Small intestine (tissue), 7 donors: ENCODE results near the gene SHLD1. TPM values are rescaled to one million over a fixed set of nuclear protein-coding genes. Genes with fewer than 3 reads are reported as not detected.
A peak's percentile ranks its signal among the peaks of the same experiment; 100 is the strongest.

Experiments used
- DNase-seq, 2 donors: peaks; one replicate each; pipeline versions ENCODE4 v3.0.0 to v3.0.0-alpha.2; 2013
- FAIRE-seq: peaks from 2 replicates; lab custom pipeline; 2012; peaks lifted over from hg19 to GRCh38; lab: Jason Lieb, UNC
- H3K27ac ChIP-seq, 3 donors: one replicate each; pipeline ENCODE4 v1.5.1; 2013; ENCODE audit warnings: low read length in 2 of 3, mild to moderate bottlenecking in 2 of 3, control low read depth in 1 of 3, inconsistent platforms in 1 of 3, low read depth in 1 of 3, moderate library complexity in 1 of 3
- H3K27me3 ChIP-seq, 3 donors: one replicate each; pipeline ENCODE4 v1.6.1; 2013; ENCODE audit warnings: low read length in 3 of 3, inconsistent platforms in 1 of 3; ENCODE audit not compliant: control insufficient read depth in 3 of 3, insufficient read depth in 3 of 3
- H3K36me3 ChIP-seq, 3 donors: one replicate each; pipeline ENCODE4 v1.6.1; 2013; ENCODE audit warnings: low read length in 3 of 3, inconsistent platforms in 1 of 3, low read depth in 1 of 3, mild to moderate bottlenecking in 1 of 3, moderate library complexity in 1 of 3; ENCODE audit not compliant: control insufficient read depth in 3 of 3, insufficient read depth in 2 of 3
- H3K4me1 ChIP-seq, 3 donors: one replicate each; pipeline ENCODE4 v1.6.1; 2013; ENCODE audit warnings: low read length in 2 of 3, inconsistent platforms in 1 of 3, low read depth in 1 of 3, mild to moderate bottlenecking in 1 of 3, moderate library complexity in 1 of 3; ENCODE audit not compliant: control insufficient read depth in 3 of 3, insufficient read depth in 2 of 3
- H3K4me3 ChIP-seq, 3 donors: one replicate each; pipeline ENCODE4 v1.5.1; 2013; ENCODE audit warnings: low read length in 3 of 3, control low read depth in 1 of 3, inconsistent platforms in 1 of 3, low read depth in 1 of 3, mild to moderate bottlenecking in 1 of 3, moderate library complexity in 1 of 3
- H3K9me3 ChIP-seq, 2 donors: one replicate each; pipeline ENCODE4 v1.6.1; 2013; ENCODE audit warnings: low read depth in 1 of 2, low read length in 1 of 2; ENCODE audit not compliant: control insufficient read depth in 2 of 2, insufficient read depth in 1 of 2
- WGBS, 3 donors: extraction: QIAGEN DNeasy Blood & Tissue Kit; methylation state at CpG; one replicate each; pipeline ENCODE4 v1.1.7; 2013; 5-methylcytosine and 5-hydroxymethylcytosine counted together
- polyA plus RNA-seq, 4 donors: library from polyadenylated mRNA; stranded (reverse) in 3 of 4; unstranded in 1 of 4; fragments of 200-250 nt in 3 of 4; fragments of 120-200 nt in 1 of 4; gene quantifications; one replicate each; pipeline versions ENCODE4 v1.2.1 to v1.2.3, GENCODE V29; 2013
- donor health status: healthy with polysubstance abuse.
- donor health status: control.
- donor health status: control.
- donor health status: Bipolar disorder and iron deficiency.
- donor health status: healthy.

The SHLD1 gene
- polyA plus RNA-seq, 4 donors: 12.3 to 19.2 (median 17.0) TPM

DNA sequence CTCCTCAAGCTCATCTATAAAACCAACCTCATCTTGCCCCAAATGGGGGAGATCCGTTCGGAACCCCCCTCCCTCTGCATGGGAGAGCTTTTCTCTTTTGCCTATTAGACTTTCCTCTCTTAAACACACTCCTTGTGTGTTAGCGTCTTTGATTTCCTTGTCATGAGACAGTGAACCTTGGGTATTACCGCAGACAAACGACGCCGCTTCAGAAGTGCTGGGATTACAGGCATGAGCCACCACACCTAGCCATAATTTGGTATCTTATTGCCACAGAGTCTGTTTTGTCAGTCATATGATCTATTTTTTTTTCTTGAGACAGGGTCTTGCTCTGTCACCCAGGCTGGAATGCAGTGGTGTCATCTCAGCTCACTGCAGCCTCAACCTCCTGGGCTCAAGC lies 3.6 kb downstream of the SHLD1 start:
- no peak overlapping the region for H3K27ac ChIP-seq

GRCh38 chr20:5757949-5758348 lies 7.7 kb downstream of the SHLD1 start:
- no peak for FAIRE-seq
- DNase-seq: no peak
- no peak overlapping the region for H3K27ac ChIP-seq
- H3K9me3 ChIP-seq: no peaks in the 10 kb centered on the region
- no peaks in the 10 kb centered on the region for H3K4me1 ChIP-seq
- H3K27me3 ChIP-seq: no peaks in the 10 kb centered on the region
- H3K4me3 ChIP-seq: no peak overlapping the region
- WGBS, 3 donors: 88 to 94% (median 92%) methylated on average over 3 of the region's 3 CpGs
- peaks cover 0 to 35% (median 7%) of the 10 kb centered on the region in 3 donors for H3K36me3 ChIP-seq

More for the DNA sequence above, 3.6 kb downstream of the SHLD1 start:
- H3K9me3 ChIP-seq: no peaks in the 10 kb centered on the region
- FAIRE-seq (no peak), DNase-seq (peak in 1 of 2 donors; percentile 43)
- H3K27me3 ChIP-seq: no peaks in the 10 kb centered on the region
- WGBS, 3 donors: 81 to 87% (median 85%) methylated on average over 7 of the region's 7 CpGs
- H3K36me3 ChIP-seq: peaks cover 0 to 14% (median 0%) of the 10 kb centered on the region in 3 donors
- H3K4me3 ChIP-seq: no peak overlapping the region
- peaks cover 0 to 18% (median 6%) of the 10 kb centered on the region in 3 donors for H3K4me1 ChIP-seq

- peaks cover 0 to 4% (median 0%) of the 10 kb centered on the region in 3 donors for H3K4me1 ChIP-seq
- H3K27me3 ChIP-seq: no peaks in the 10 kb centered on the region
- no peak overlapping the region for H3K4me3 ChIP-seq
- no peak for DNase-seq
- 81 to 90% (median 85%) methylated on average over 7 of the region's 7 CpGs for WGBS, 3 donors
- peaks cover 0 to 33% (median 7%) of the 10 kb centered on the region in 3 donors for H3K36me3 ChIP-seq
- no peaks in the 10 kb centered on the region for H3K9me3 ChIP-seq
- H3K27ac ChIP-seq: no peak overlapping the region
- FAIRE-seq: no peak
Observed at GRCh38 chr20:5766085-5766764, 16.0 kb downstream of the SHLD1 start.

DNA sequence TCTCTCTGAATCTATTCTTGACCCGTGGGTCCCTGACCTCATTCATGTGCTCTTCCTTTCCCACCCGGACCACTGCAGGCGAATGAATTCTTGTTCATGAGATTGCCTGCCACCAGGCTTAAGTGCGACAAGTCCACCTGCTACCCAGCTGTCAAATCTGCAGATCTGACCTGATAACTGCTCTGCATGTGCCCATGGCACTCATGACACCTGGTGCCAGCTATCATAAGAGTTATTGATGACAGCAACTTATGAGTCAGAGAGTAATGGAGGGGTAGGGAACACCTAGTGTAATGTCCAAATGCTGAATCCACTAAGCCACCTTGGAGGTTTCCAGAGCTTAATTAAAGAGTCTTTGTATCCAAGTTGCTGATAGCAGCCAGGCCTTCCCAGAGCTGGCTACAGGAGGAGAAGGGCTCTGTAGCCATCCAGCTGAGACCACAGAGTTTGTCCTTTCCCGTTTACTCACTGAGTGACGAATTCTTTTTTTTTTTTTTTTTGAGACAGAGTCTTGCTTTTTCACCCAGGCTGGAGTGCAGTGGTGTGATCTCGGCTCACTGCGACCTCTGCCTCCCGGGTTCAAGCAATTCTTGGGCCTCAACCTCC lies 17.4 kb downstream of the SHLD1 start:
- H3K27me3 ChIP-seq: no peaks in the 10 kb centered on the region
- H3K4me3 ChIP-seq: no peak overlapping the region
- no peaks in the 10 kb centered on the region for H3K9me3 ChIP-seq
- 38 to 77% (median 53%) methylated on average over 9 of the region's 9 CpGs for WGBS, 3 donors
- peaks cover 0 to 4% (median 0%) of the 10 kb centered on the region in 3 donors for H3K4me1 ChIP-seq
- H3K36me3 ChIP-seq: peaks cover 0 to 26% (median 4%) of the 10 kb centered on the region in 3 donors
- H3K27ac ChIP-seq: peak overlapping the region in 1 of 3 donors; percentile 77
- DNase-seq: peak in 1 of 2 donors; percentile 88
- FAIRE-seq: no peak

DNA sequence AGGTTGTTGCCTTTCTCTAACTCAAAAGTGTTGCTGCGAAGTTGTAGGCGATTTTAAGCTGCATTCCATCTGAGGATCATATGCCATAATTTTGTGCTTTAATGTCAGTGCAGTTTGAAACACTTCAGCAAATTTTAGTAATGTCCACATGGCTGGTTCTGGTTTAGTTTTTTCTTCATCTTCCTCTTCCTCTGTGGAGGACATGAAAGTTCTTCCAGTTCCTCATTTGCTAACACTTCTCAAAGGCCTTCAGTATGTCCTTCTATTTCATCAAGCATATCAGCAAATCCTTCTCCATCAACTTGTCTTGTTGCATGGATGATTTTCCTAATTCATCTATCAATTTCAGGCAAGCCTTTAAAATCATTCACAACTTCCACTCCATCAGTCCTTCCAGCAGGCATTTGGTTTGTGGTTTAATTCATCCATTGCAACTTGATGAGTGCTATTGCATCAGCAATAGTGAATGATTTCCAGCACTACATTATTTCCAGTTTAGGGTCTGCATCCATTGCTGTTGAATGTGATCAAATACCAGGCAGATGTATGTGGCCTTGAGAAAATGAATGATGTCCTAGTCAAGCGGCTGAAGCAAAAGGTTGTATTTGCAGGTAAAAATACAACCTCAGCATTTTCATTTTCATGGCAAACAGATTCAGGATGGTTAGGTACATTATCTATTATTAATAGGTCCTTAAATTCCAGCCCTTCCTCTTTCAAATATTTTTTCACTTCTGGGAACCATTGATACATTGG lies 20.2 kb downstream of the SHLD1 start:
- Histone ChIP-seq H3K9me3 (no peaks in the 10 kb centered on the region), H3K27me3 (no peaks in the 10 kb centered on the region), H3K4me3 (no peak overlapping the region), H3K4me1 (peaks cover 0 to 4% (median 0%) of the 10 kb centered on the region in 3 donors), H3K36me3 (peaks cover 2 to 33% (median 4%) of the 10 kb centered on the region in 3 donors), H3K27ac (no peak overlapping the region)
- no peak for FAIRE-seq
- WGBS, 3 donors: 92 to 96% (median 96%) methylated on average over 3 of the region's 3 CpGs
- no peak for DNase-seq

DNA sequence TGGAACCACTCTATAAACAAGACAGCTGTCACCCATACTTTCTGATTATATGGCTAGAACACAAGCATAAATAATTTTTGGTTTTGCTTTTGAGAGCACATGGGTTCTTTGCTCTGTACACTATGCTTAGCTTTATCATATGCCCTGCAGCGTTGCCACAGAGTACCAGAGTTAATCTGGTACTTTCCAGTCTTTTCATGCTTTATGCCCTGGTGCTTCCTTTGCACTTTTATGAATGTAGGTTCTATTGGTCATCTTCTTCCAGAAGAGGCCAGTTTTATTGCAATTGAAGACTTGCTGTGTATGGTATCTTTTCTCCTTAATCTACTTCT lies 20.8 kb downstream of the SHLD1 start:
- DNase-seq: no peak
- WGBS, 3 donors: 71 to 77% (median 73%) methylated on average over 1 of the region's 1 CpG
- FAIRE-seq: no peak
- no peaks in the 10 kb centered on the region for H3K27me3 ChIP-seq
- H3K27ac ChIP-seq: no peak overlapping the region
- no peaks in the 10 kb centered on the region for H3K9me3 ChIP-seq
- peaks cover 2 to 36% (median 4%) of the 10 kb centered on the region in 3 donors for H3K36me3 ChIP-seq
- H3K4me1 ChIP-seq: peaks cover 0 to 4% (median 0%) of the 10 kb centered on the region in 3 donors
- H3K4me3 ChIP-seq: no peak overlapping the region

- Histone ChIP-seq H3K9me3 (no peaks in the 10 kb centered on the region), H3K27ac (no peak overlapping the region), H3K27me3 (no peaks in the 10 kb centered on the region), H3K4me3 (no peak overlapping the region), H3K4me1 (peaks cover 0 to 4% (median 0%) of the 10 kb centered on the region in 3 donors), H3K36me3 (peaks cover 2 to 36% (median 2%) of the 10 kb centered on the region in 3 donors)
- DNase-seq: no peak
- FAIRE-seq: no peak
- WGBS, 3 donors: 92 to 93% (median 93%) methylated on average over 5 of the region's 5 CpGs
Observed at GRCh38 chr20:5772704-5773103, 22.5 kb downstream of the SHLD1 start.

DNA sequence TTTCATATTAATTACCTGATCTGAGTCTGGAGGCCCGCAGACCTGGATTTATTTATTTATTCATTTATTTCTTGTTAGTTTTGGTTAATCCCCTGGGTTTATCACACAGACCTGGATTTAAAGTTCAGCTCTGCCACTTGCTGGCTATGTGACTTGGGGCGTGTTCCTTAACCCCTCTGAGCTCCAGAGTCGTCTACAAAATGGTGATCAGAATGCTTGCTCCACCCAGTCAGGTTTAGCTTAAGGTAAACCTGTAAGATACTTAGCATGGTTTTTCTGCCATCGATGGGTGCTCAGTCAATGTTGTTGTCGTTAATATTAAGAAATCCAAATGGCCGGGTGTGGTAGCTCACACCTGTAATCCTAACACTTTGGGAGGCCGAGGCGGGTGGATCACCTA lies 23.4 kb downstream of the SHLD1 start:
- FAIRE-seq (no peak), DNase-seq (no peak)
- H3K36me3 ChIP-seq: peaks cover 2 to 40% (median 2%) of the 10 kb centered on the region in 3 donors
- H3K27ac ChIP-seq: no peak overlapping the region
- no peaks in the 10 kb centered on the region for H3K9me3 ChIP-seq
- H3K4me1 ChIP-seq: no peaks in the 10 kb centered on the region
- WGBS, 3 donors: 89 to 94% (median 92%) methylated on average over 8 of the region's 8 CpGs
- H3K27me3 ChIP-seq: no peaks in the 10 kb centered on the region
- no peak overlapping the region for H3K4me3 ChIP-seq
